Endometrium (tissue), 2 donors: ENCODE measurements around the gene PSG1.
A peak's percentile ranks its signal among the peaks of the same experiment; 100 is the strongest.
"Not testable (repeated sequence)": the region's sequence is repeated elsewhere in the genome, so short reads cannot be mapped to it uniquely, and the experiment has no call there.

Experiments
- FAIRE-seq: peaks from 2 replicates; lab custom pipeline; 2012; peaks lifted over from hg19 to GRCh38; lab: Jason Lieb, UNC
- donor health status: control.
- donor health status: control.

The PSG1 gene

DNA sequence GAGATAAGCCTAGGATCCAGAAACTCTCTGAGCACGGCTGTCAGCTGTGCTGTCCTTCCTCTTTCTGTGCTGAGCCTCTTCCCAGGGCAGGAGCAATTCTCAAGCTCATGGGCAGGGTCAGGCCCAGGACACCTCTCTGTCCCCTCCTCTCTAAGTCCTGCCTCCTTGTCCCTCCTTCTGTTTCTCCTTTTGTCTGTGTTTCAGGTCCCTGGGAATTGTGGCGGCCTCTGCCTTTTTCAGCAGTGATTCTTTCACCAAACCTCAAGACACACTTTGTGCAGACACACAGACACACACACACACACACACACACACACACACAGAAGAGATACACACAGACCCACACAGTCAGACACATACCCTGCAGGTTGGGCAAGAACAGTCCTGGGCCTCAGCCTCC, at the start of gene PSG1:
Gene PSG1 (minus strand): TSS at position 101 of the 400 bp plus-strand sequence. CDS start 132 bp downstream, outside the sequence.
- no peak for FAIRE-seq

- no peak for FAIRE-seq
These were observed 49.4 kb upstream of the PSG1 start for GRCh38 chr19:42928896-42929295.

DNA sequence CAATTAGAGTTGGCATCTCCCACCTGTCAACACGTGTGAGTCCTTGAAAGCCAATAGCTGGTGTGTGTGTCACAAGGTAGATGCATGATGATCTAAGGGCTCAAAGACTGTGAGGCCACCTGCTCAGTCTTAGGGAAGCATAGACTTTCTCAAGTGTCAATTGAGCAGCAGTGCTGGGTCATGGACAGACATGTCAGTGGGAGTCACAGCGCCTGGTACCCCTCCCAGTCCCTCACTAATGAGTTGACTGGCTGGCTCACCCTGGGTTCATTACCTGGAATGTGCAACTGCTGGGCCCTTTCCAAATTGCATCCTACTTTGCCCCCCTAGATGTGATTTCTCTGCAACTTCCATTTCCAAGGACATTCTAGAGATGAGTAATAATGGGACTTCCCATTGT, 47.3 kb upstream of the PSG1 start:
- no peak for FAIRE-seq

GRCh38 chr19:42923106-42923505, 43.6 kb upstream of the PSG1 start:
- not testable (repeated sequence) for FAIRE-seq

GRCh38 chr19:42920971-42921370, 41.5 kb upstream of the PSG1 start:
- FAIRE-seq, result not testable (repeated sequence)

DNA sequence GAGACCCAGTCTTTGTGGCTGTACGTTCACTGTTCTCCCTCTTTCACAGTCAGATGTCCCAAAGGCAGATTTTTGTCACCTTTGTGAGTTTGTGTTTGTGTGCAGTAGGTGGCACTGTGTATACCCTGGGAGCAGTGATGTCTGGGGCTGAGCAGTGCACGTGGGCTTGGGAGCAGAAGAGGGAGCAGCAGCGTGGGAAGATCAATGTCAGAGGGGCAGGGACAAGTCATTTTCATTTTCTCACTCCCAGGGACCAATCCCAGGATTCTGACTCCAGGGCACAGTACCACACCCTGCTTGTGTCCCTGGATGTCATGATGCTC, 40.2 kb upstream of the PSG1 start:
- FAIRE-seq, result no peak

DNA sequence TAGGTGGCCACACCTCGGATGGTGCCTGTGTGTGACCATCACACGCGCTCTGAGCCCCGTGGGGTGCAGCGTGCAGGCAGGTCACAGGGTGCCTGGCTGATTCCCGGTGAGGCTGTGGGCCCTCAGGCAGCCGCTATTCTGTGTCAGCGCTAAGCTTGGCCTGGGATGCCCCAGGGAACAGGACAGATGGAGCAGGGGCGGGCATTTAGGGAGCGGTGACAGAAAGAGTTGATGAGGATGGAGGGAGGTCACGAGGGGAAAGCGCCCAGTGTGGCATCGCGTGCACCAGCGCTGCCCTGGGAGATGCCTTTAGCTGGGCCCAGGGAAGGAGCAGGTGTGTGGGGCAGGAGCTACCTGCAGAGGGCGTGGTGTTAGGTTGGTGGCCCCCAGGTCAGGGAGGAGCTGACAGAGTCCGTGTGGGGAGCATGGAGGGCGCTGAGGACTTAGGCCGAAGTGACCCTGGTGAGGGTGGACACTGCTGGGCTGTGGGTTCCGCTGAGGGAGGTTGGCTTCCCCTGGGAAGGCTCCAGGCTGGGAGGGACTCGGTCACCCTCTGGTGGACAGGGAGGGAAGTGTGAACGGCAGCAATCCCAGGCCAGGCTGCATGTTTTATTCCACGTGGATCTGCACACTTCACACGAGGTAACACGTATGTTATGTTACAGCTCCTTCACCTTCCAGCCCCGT, 39.7 kb upstream of the PSG1 start:
- not testable (repeated sequence) for FAIRE-seq

DNA sequence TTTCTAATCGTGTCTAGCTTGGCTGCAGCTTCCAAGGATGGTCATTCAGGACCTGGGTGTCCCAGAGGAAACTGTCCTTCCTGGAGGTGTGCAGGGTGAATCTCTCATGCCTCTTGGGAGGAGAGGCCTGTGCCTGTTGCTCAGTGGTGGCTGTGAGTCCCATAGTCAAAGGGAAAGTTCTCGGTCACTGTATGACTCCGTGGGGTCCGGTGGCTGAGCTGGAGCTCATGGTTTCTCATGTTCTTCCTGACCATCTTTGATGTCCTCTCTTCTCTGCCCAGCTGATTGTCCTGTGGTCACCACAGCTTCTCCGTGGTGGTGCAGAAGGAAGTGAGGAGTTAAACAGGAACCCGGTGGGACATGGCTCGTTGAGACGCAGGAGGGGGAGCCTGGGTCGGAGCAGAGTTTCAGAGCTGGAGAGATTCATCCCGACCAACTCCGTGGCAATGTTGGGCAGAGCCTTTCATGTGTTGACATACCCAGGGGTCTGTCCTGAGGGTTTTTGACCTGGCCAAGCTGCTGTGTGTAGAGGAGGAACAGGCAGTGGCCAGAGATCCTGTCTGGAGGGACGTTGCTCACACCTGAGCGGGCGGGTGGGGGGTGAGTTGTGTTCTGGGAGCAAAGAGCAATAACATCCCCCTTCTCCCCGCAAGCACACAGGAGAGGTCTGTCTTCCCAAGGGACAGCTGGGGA, 39.0 kb upstream of the PSG1 start:
- not testable (repeated sequence) for FAIRE-seq

GRCh38 chr19:42917634-42918033, 38.1 kb upstream of the PSG1 start, which contains the start of gene PSG6:
Gene PSG6, minus strand, starts transcription at chr19:42917894. Its CDS starts 102 bp downstream, at chr19:42917792.
- FAIRE-seq, result not testable (repeated sequence)

- FAIRE-seq, result not testable (repeated sequence)
These were observed 37.4 kb upstream of the PSG1 start for GRCh38 chr19:42916931-42917330.

GRCh38 chr19:42913516-42913915, 34.0 kb upstream of the PSG1 start:
- not testable (repeated sequence) for FAIRE-seq

DNA sequence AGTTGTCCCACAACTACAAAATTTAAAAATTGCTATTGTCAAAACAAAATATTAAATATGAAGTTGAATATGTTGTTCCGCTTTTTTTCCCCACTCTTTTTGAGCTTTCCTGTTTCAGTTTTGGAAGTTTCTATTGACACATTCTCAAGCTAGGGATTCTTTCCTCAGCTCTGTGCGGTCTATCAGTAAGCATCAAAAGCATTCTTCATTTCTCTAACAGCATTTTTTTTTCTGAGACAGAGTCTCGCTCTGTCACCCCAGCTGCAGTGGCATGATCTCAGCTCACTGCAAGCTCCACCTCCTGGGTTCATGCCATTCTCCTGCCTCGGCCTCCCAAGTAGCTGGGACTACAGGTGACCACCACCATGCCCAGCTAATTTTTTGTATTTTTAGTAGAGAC, 33.4 kb upstream of the PSG1 start:
- not testable (repeated sequence) for FAIRE-seq

DNA sequence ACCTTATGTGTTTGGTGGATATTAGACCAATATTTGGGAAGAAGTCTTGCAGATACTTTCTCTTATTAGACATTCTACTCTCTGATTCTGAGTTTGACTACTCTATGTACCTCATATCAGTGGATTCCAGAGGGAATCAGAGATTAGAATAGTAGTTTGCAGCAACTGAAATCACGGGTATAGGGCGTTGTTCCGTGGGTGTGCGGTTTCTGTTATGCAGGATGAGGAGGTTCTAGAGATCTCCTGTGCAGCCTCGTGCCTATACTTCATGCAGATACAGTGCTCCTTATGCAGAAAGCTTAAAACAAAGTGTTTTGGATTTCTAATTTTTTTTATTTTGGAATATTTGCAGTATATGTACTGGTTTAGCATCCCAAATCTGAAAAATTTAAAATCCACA, 32.2 kb upstream of the PSG1 start:
- not testable (repeated sequence) for FAIRE-seq

GRCh38 chr19:42906162-42906561, 26.6 kb upstream of the PSG1 start:
- not testable (repeated sequence) for FAIRE-seq

GRCh38 chr19:42900561-42900960, 21.0 kb upstream of the PSG1 start:
- FAIRE-seq, result not testable (repeated sequence)

DNA sequence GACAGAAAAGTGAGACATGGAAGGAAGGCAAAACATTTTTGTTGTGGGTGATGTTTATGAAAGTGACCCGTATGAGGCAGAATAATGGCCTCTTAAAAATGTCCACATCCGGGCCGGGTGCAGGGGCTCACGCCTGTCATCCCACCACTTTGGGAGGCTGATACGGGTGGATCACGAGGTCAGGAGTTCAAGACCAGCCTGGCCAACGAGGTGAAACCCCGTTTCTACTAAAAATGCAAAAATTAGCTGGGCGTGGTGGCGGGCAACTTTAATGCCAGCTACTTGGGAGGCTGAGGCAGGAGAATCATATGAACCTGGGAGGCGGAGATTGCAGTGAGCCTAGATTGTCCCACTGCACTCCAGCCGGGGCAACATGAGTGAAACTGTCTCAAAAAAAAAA, 20.2 kb upstream of the PSG1 start:
- not testable (repeated sequence) for FAIRE-seq

- not testable (repeated sequence) for FAIRE-seq
These were observed 19.6 kb upstream of the PSG1 start for GRCh38 chr19:42899110-42899509.

- FAIRE-seq, result peak; percentile 43
These were observed 19.1 kb upstream of the PSG1 start for GRCh38 chr19:42898656-42899055.

DNA sequence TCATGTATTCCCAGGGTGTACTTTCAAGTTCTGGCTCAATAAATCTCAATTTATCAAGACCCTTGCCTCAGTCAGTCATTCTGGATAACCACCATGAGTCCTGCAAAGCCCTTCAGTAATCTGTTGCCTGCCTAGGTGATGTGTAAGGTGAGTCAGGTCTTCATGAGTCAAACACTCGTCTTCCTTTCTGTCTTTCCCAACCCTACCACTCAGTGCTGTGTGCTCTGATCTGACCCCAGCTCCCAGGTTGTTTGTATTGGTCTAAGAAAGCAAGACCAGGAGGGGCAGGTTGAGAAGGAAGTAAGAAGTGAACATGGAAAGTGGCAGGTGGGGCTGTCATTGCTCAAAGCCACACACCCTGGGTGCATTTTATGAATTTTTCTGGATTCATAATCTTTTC, 18.2 kb upstream of the PSG1 start:
- not testable (repeated sequence) for FAIRE-seq

DNA sequence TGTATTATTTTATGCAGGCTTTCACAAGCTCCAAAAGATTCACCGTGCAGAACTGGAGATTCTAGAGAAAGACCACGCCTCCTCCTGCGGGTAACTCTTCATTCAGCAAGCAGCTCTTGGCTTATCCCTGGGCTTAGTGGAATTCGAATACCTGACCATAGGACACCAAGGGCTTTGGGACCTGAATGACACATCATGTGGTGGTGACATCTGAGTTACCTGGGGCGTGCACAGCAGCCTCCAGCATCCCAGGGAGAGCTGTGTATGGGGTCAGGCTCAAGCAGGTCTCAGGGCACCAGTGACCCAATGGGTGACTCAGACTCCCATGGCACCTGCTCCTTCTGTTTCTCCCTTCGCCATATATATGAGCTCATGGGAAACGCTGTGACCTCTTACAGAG, 10.9 kb upstream of the PSG1 start:
- not testable (repeated sequence) for FAIRE-seq

DNA sequence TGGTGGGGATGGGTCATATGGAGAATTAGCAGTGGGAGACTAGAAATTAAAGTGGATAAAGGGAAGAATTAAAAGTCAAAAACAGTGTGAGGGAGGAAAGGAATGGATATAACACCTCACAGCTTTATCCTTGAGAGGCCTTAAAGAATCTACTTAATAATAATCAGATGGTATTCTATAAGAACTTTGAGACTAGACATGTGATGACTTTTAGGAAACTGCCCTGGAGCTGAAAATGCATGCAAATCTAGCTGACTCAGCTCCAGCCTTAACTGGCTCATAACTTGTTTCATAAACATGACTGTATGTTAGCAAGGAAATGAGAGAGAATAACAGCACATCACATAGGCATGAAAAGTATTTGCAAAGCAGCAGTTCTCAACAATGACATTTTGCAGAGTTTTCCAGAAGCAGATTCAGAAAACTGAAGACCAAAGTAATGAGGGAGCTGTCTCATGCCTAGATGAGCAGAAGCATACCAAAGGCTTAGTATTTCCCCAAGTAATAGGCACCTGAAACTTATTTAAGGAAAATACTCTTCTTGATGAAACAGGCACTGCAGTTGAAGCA, 8.4 kb upstream of the PSG1 start:
- FAIRE-seq, result peak; percentile 95

DNA sequence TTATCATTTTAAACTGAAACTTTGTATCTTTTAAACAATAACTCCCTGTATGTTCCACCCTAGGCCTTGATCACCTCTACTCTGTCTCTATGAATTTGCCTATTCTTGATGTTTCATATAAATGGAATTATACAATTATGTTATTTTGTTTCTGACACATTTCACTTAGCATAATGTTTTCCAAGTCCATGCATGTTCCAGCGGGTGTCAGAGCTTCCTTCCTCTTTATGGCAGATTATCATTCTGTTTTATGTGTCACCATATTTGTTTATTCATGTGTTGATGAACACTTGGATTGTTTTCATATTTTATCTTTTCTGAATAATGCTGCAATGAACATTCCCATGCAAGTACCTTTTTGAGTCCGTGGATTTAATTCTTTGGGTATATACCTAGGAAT, 3.2 kb upstream of the PSG1 start:
- not testable (repeated sequence) for FAIRE-seq

GRCh38 chr19:42882010-42882409, 2.5 kb upstream of the PSG1 start:
- FAIRE-seq, result not testable (repeated sequence)
